ENCODE measurements around the gene ALDH9A1. TPM values are rescaled to one million over a fixed set of nuclear protein-coding genes. Genes with fewer than 3 reads are reported as not detected.
"Not testable (repeated sequence)": the region's sequence is repeated elsewhere in the genome, so short reads cannot be mapped to it uniquely, and the experiment has no call there.

The ALDH9A1 gene
- 10 to 100 TPM; 46.4 to 91.5 (median 63.3) TPM for total RNA-seq

DNA sequence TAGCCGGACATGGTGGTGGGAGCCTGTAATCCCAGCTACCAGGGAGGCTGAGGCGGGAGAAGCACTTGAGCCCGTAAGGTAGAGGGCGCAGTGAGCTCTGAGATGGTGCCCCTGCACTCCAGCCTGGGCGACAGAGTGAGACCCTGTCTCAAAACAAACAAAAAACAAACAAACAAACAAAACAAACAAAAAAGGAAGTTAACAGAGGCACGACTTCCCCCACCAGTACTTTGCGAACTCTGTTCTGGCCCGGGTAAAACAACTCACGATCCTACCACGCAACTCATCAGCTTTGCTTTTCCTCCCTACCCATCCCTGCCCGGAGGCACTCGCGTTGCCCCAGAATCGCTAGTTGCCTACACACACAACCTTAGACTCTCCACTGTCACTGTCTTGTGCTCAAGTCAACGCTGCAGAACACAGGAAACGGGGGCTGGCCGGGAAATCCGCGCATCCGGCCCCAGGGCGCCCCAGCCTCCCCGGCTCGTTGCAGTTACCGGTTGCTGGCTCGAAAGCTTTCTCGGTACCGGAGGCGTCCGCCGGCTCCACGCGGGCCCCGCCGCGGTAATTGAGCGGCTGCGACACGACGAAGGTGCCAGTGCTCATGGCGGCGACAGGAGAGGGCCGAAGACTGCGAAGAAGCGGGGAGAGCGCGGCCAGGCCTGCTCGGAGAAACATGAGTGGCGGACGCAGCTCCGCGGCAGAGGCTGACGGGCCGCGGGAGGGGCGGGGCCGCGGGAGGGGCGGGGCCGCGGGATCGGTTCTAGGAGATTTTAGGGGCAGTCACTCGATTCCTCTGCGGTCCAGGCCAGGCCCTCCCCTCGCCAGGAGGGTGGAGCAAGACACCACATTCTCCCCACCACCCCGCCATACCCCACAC lies at the start of gene ALDH9A1:
Gene ALDH9A1 (minus strand): TSS at position 682 of the 880 bp plus-strand sequence. CDS start 4 bp downstream, at position 678.
- TF ChIP-seq POLR2A (IDR thresholded peaks at IDR 0.05) = peak; percentile 75 to 90
- TF ChIP-seq, protein P1, sequence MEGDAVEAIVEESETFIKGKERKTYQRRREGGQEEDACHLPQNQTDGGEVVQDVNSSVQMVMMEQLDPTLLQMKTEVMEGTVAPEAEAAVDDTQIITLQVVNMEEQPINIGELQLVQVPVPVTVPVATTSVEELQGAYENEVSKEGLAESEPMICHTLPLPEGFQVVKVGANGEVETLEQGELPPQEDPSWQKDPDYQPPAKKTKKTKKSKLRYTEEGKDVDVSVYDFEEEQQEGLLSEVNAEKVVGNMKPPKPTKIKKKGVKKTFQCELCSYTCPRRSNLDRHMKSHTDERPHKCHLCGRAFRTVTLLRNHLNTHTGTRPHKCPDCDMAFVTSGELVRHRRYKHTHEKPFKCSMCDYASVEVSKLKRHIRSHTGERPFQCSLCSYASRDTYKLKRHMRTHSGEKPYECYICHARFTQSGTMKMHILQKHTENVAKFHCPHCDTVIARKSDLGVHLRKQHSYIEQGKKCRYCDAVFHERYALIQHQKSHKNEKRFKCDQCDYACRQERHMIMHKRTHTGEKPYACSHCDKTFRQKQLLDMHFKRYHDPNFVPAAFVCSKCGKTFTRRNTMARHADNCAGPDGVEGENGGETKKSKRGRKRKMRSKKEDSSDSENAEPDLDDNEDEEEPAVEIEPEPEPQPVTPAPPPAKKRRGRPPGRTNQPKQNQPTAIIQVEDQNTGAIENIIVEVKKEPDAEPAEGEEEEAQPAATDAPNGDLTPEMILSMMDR (IDR thresholded peaks at IDR 0.05 in 4 of 5, conservative IDR thresholded peaks at IDR 0.05 in 1 of 5) = peak in 2 of 5 experiments; percentile 49 to 52
- Histone ChIP-seq H3K9me3 (no peaks in the 10 kb centered on the region), H3K27ac (peak within 1 kb of the TSS; percentile 97 to 98 (median 98)), H3K36me3 (no peaks in the 10 kb centered on the region), H3K4me1 (peaks cover 18 to 27% of the 10 kb centered on the region in 2 donors), H3K27me3 (no peaks in the 10 kb centered on the region), H3K4me3 (peak within 1 kb of the TSS; percentile 91 to 96 (median 94))
- in situ Hi-C loops (cut with MboI; ENCODE audit: low sequenced_read_pairs in 4 of 4) (loop anchor here in 1 of 4 donors (10.0 kb wide), 1 partner anchor 63 kb away; the partner anchor contains the start of gene MGST3), intact Hi-C loops (cut with DNase I; ENCODE audit: low total_unique reads) (loop anchor here (1.0 to 5.0 kb wide), 5 partner anchors 67 to 214 kb away; partner anchors contain the start of genes MGST3, TMCO1 and UCK2)
- peak; percentile 68 to 87 for DNase-seq
- ATAC-seq = peak; percentile 90 to 92

DNA sequence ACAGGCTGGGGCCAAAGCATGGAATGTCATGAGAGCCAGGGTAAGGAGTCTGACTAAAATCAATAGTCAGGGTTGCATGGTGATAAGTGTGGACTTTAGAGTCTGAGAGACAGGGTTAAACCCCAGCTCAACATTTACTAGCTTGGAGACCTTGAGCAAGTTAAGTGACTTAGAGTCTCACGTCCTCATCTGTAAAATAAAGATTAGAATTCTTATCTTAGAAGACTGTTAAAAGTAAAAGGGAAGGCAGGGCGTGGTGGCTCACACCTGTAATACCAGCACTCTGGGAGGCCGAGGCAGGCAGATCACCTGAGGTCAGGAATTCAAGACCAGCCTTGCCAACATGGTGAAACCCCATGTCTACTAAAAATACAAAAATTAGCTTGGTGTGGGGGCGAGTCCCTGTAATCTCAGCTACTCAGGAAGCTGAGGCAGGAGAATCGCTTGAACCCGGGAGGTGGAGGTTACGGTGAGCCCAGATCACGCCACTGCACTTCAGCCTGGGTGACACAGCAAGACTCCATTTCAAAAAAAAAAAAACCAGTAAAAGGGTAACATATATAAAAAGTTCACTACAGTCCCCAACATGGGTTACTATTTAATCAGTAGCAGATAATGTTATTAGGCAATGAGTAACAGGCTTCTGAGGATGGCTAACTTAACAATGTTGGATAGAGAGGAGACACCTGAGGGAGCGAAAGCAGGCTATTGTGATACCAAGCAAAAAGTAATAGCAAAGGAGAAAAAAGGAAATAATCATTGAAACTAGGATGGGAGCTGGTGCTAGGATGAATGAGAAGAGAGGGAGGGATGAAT lies 49.5 kb upstream of the ALDH9A1 start:
- Histone ChIP-seq H3K4me3 (no peak overlapping the region), H3K36me3 (peaks cover 0 to 27% of the 10 kb centered on the region in 2 donors), H3K27ac (no peak overlapping the region), H3K27me3 (no peaks in the 10 kb centered on the region), H3K4me1 (no peaks in the 10 kb centered on the region), H3K9me3 (no peaks in the 10 kb centered on the region)
- ATAC-seq (no peak), DNase-seq (no peak)
- TF ChIP-seq POLR2A (IDR thresholded peaks at IDR 0.05) = no peak
- TF ChIP-seq, protein P1 (IDR thresholded peaks at IDR 0.05 in 4 of 5, conservative IDR thresholded peaks at IDR 0.05 in 1 of 5) = no peak
- intact Hi-C loops (cut with DNase I; ENCODE audit: low total_unique reads) = loop anchor here (10.0 kb wide), 1 partner anchor 427 kb away; no protein-coding TSS in a partner anchor
- in situ Hi-C loops (cut with MboI; ENCODE audit: low sequenced_read_pairs in 4 of 4) = no loop called here

DNA sequence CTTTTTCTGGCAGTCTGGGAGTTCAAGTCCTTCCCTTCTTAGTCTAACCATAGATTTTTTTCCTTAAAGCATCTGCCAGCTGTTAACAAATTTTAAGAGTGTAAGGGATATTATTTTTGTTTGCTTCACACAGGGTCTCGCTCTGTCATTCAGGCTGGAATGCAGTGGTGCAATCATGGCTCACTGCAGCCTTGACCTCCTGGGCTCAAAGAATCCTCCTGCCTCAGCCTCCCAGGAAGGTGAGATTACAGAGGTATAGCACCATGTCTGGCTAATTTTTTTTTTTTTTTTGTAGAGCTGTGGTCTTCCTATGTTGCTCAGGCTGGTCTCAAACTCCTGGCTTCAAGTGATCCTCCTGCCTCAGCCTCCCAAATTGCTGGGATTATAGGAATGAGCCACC lies 46.6 kb upstream of the ALDH9A1 start:
- ATAC-seq; H3K27me3 ChIP-seq; DNase-seq; H3K4me3 ChIP-seq; in situ Hi-C loops (cut with MboI; ENCODE audit: low sequenced_read_pairs in 4 of 4); H3K9me3 ChIP-seq; H3K4me1 ChIP-seq; H3K27ac ChIP-seq: not testable (repeated sequence)
- peaks cover 0 to 40% of the 10 kb centered on the region in 2 donors for H3K36me3 ChIP-seq
- intact Hi-C loops (cut with DNase I; ENCODE audit: low total_unique reads) = loop anchor here (10.0 kb wide), 1 partner anchor 430 kb away; no protein-coding TSS in a partner anchor

DNA sequence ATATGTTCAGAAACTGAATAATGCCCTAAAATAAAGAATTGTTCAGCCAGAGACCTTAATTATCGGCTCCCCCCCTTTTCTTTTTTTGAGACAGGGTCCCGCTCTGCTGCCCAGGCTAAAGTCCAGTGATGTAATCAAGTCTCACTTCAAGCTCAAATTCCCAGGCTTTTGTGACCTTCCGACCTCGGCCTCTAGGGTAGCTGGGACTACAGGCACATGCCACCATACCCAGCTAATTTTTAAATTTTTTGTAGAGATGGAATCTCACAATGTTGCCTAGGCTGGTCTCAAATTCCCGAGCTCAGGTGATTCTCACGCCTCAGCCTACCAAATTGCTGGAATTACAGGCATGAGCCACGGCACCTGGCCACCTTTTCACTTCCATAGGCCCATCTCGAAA lies 43.8 kb upstream of the ALDH9A1 start:
- intact Hi-C loops (cut with DNase I; ENCODE audit: low total_unique reads) = loop anchor here (10.0 kb wide), 1 partner anchor 433 kb away; no protein-coding TSS in a partner anchor
- peaks cover 0 to 40% of the 10 kb centered on the region in 2 donors for H3K36me3 ChIP-seq
- H3K4me3 ChIP-seq = no peak overlapping the region
- DNase-seq (no peak), ATAC-seq (no peak)
- H3K4me1 ChIP-seq = peaks cover 17 to 19% of the 10 kb centered on the region in 2 donors
- H3K27ac ChIP-seq = no peak overlapping the region
- no peaks in the 10 kb centered on the region for H3K9me3 ChIP-seq
- no peaks in the 10 kb centered on the region for H3K27me3 ChIP-seq
- TF ChIP-seq POLR2A (IDR thresholded peaks at IDR 0.05) = no peak
- in situ Hi-C loops (cut with MboI; ENCODE audit: low sequenced_read_pairs in 4 of 4) = no loop called here

DNA sequence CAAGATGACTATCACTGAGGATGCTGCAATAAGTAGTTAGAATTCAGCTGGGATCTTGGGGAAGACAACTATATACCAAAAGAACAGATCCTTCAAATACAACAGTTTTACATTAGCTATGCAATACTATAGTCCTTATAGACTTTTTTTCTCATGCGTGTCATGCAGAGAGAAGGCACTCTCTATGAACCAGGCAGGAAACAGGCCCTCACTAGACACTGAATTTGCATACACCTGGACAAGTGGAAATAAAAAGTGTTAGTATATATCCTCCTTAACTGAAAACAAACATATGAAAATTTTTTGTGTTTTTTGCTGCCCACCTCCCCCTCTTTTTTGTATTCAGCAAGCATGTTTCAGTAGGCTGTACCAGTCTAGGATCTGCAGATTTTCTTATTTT lies 40.4 kb upstream of the ALDH9A1 start:
- ATAC-seq (no peak), DNase-seq (no peak)
- H3K36me3 ChIP-seq = peaks cover 0 to 37% of the 10 kb centered on the region in 2 donors
- peak overlapping the region in 2 of 4 donors; percentile 55 to 73 for H3K27ac ChIP-seq
- no peaks in the 10 kb centered on the region for H3K9me3 ChIP-seq
- in situ Hi-C loops (cut with MboI; ENCODE audit: low sequenced_read_pairs in 4 of 4) (no loop called here), intact Hi-C loops (cut with DNase I; ENCODE audit: low total_unique reads) (loop anchor here (1.0 to 10.0 kb wide), 2 partner anchors 140 to 334 kb away; no protein-coding TSS in a partner anchor)
- peaks cover 20 to 21% of the 10 kb centered on the region in 2 donors for H3K4me1 ChIP-seq
- TF ChIP-seq, protein P1 (IDR thresholded peaks at IDR 0.05 in 4 of 5, conservative IDR thresholded peaks at IDR 0.05 in 1 of 5) = no peak
- TF ChIP-seq POLR2A (IDR thresholded peaks at IDR 0.05) = no peak
- no peaks in the 10 kb centered on the region for H3K27me3 ChIP-seq
- H3K4me3 ChIP-seq = no peak overlapping the region
